Choroid plexus epithelial cell (primary cell): ENCODE results near the gene DOK4.

Experiments
- DNase-seq: peaks from one replicate; pipeline ENCODE4 v3.0.0-alpha.2; 2010; ENCODE audit warnings: low read depth
- H3K4me3 ChIP-seq: 2 replicates; pipeline ENCODE4 v1.5.1; 2011; ENCODE audit warnings: low read depth, mild to moderate bottlenecking, control low read depth, low read length, moderate library complexity
- CTCF ChIP-seq: conservative IDR thresholded peaks from 2 replicates; pipeline ENCODE4 v1.5.1; 2011; ENCODE audit warnings: low read depth, mild to moderate bottlenecking, control low read depth, inconsistent platforms, low read length, moderate library complexity

DOK4 gene

GRCh38 chr16:57474671-57475661 is 11.3 kb downstream of the DOK4 start:
- no peak overlapping the region for H3K4me3 ChIP-seq
- DNase-seq = no peak
- TF ChIP-seq CTCF = no peak

DNA sequence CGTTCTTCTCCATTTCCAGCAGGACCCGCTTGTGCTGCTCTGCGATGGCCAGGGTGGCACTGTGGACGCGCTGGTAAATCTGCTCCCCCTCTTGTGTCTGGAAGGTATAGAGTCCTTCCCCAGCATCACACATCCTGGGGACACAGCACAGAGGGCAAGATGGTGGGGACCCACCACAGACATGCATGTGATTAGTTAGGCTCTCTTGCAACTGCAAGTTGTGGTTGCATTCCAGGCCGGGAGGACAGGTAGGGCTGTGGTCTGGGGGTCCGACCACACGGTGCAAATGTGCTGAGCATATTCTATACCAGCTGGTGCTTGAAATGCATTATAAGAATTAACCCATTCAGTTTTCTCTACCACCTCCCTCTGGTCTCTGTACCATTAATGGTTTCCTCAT is 12.4 kb downstream of the DOK4 start:
- no peak overlapping the region for H3K4me3 ChIP-seq
- DNase-seq = no peak
- TF ChIP-seq CTCF = no peak

GRCh38 chr16:57473176-57473840 is 13.0 kb downstream of the DOK4 start:
- DNase-seq = no peak
- no peak overlapping the region for H3K4me3 ChIP-seq
- no peak for TF ChIP-seq CTCF

- no peak for DNase-seq
- no peak overlapping the region for H3K4me3 ChIP-seq
- no peak for TF ChIP-seq CTCF
Measured at GRCh38 chr16:57472665-57473060, 13.6 kb downstream of the DOK4 start.

DNA sequence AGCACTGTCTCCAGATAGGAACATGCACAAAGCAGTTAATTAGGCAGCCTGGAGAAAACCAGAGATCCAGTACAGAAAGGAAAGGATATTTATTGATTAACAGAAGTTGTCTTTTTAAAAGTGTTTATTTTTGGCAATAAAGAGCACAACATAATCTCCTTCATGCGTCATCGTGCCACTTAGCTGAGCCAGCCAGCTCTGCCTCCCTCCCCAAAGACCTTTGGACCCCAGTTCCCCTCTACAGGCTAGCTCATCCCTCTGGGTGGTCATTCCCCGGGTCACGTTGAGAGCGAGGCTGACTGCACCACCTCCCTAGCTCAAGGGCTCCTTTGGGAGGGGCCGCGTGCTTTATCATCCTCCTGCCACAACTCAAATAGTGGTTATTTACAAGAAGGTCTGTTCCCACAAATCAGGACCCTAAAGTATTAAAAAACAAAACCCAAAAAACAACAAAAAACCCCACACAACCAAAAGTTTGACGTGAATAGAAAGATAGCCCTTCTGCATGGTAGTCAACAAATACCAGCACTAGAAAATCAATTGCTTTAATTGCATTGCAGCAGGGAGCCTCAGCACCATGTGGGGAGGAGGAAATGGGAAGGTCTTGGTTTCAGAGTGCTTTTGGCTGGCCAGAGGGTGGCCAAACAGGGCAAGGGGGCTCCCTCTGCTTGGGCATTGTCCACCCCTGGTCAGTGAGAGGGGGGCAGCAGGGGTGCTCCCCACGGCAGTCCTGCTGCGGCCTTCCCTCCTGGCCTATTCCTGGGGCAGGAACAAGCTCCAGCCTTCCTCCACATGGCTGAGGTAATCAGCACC is 14.2 kb downstream of the DOK4 start:
- H3K4me3 ChIP-seq = no peak overlapping the region
- no peak for TF ChIP-seq CTCF
- DNase-seq = no peak

- no peak overlapping the region for H3K4me3 ChIP-seq
- no peak for TF ChIP-seq CTCF
- no peak for DNase-seq
Measured at GRCh38 chr16:57471209-57471608, 15.1 kb downstream of the DOK4 start.
